Activated T-cell treated with anti-CD3 and anti-CD28 coated beads, Interleukin-2, amount 50 U/mL, for 1 hour (primary cell): ENCODE data around the gene AFMID.
A peak's percentile ranks its signal among the peaks of the same experiment; 100 is the strongest.
"Not testable (repeated sequence)": the region's sequence is repeated elsewhere in the genome, so short reads cannot be mapped to it uniquely, and the experiment has no call there.

ENCODE experiments used
- DNase-seq: peaks from one replicate; pipeline ENCODE4 v3.0.0-alpha.2; 2020

The AFMID gene

GRCh38 chr17:78186692-78187595 lies at the start of gene AFMID, which contains the start of gene TK1:
Gene AFMID (plus strand): TSS chr17:78187362. CDS start chr17:78187371, 9 bp downstream.
Gene TK1 (minus strand): TSS chr17:78187052. CDS start chr17:78186994, 58 bp downstream.
- peak; percentile 81 for DNase-seq

GRCh38 chr17:78137392-78138203 lies 49.6 kb upstream of the AFMID start:
- peak; percentile 62 for DNase-seq

GRCh38 chr17:78138204-78139060 lies 48.7 kb upstream of the AFMID start:
- DNase-seq: no peak

GRCh38 chr17:78139861-78140168 lies 47.3 kb upstream of the AFMID start:
- not testable (repeated sequence) for DNase-seq

GRCh38 chr17:78140169-78141051 lies 46.8 kb upstream of the AFMID start:
- DNase-seq: peak; percentile 94

GRCh38 chr17:78141437-78142118 lies 45.6 kb upstream of the AFMID start:
- DNase-seq: no peak

GRCh38 chr17:78142119-78142861 lies 44.9 kb upstream of the AFMID start:
- no peak for DNase-seq

GRCh38 chr17:78143214-78144146 lies 43.7 kb upstream of the AFMID start:
- no peak for DNase-seq

GRCh38 chr17:78144147-78144719 lies 42.9 kb upstream of the AFMID start:
- no peak for DNase-seq

GRCh38 chr17:78144736-78145641 lies 42.2 kb upstream of the AFMID start:
- no peak for DNase-seq

- no peak for DNase-seq
These were observed 40.7 kb upstream of the AFMID start for GRCh38 chr17:78146471-78146869.

- DNase-seq: no peak
These were observed 40.3 kb upstream of the AFMID start for GRCh38 chr17:78146881-78147280.

- no peak for DNase-seq
These were observed 39.7 kb upstream of the AFMID start for GRCh38 chr17:78147315-78147998.

GRCh38 chr17:78148286-78149016 lies 38.7 kb upstream of the AFMID start:
- DNase-seq: no peak

- no peak for DNase-seq
These were observed 35.6 kb upstream of the AFMID start for GRCh38 chr17:78151514-78152008.
